Astrocyte (in vitro differentiated cells and primary cell): ENCODE results near the gene MN1. TPM values are rescaled to one million over a fixed set of nuclear protein-coding genes. Genes with fewer than 3 reads are reported as not detected.

Experiments used
- DNase-seq: peaks from one replicate; pipeline ENCODE4 v3.0.0-alpha.2; 2010; ENCODE audit warnings: low read depth
- FAIRE-seq: peaks from 2 replicates; lab custom pipeline; 2011; peaks lifted over from hg19 to GRCh38; lab: Jason Lieb, UNC
- H2AFZ ChIP-seq: 2 replicates; pipeline ENCODE4 v1.6.0; 2012; ENCODE audit warnings: low read depth, low read length, inconsistent platforms
- H3K27ac ChIP-seq: 2 replicates; pipeline ENCODE4 v1.5.1; 2011; ENCODE audit warnings: low read depth, low read length, inconsistent platforms
- H3K27me3 ChIP-seq: 2 replicates; pipeline ENCODE4 v1.6.0; 2011; ENCODE audit warnings: low read length, inconsistent platforms; ENCODE audit not compliant: insufficient read depth
- H3K36me3 ChIP-seq: 2 replicates; pipeline ENCODE4 v1.5.1; 2011; ENCODE audit warnings: low read length, inconsistent platforms; ENCODE audit not compliant: insufficient read depth
- H3K4me1 ChIP-seq: 2 replicates; pipeline ENCODE4 v1.5.1; 2011; ENCODE audit warnings: low read length, inconsistent platforms; ENCODE audit not compliant: insufficient read depth
- H3K4me2 ChIP-seq: 2 replicates; pipeline ENCODE4 v1.6.0; 2012; ENCODE audit warnings: low read length, inconsistent platforms
- H3K4me3 ChIP-seq: 2 replicates; pipeline ENCODE4 v1.5.1; 2011; ENCODE audit warnings: low read depth, mild to moderate bottlenecking, low read length, inconsistent platforms; ENCODE audit not compliant: insufficient read depth
- H3K79me2 ChIP-seq: 2 replicates; pipeline ENCODE4 v1.6.0; 2012; ENCODE audit warnings: mild to moderate bottlenecking, low read length, inconsistent platforms; ENCODE audit not compliant: insufficient read depth
- H3K9ac ChIP-seq: 2 replicates; pipeline ENCODE4 v1.6.0; 2012; ENCODE audit warnings: mild to moderate bottlenecking, low read length, inconsistent platforms
- H3K9me3 ChIP-seq: 2 replicates; pipeline ENCODE4 v1.5.1; 2012; ENCODE audit warnings: low read depth, mild to moderate bottlenecking, low read length, inconsistent platforms; ENCODE audit not compliant: insufficient read depth
- H4K20me1 ChIP-seq: 2 replicates; pipeline ENCODE4 v1.6.0; 2012; ENCODE audit warnings: low read length, inconsistent platforms; ENCODE audit not compliant: insufficient read depth
- H3K27ac Mint-ChIP-seq: one replicate; pipeline ENCODE4 v1.8.0; 2021; ENCODE audit warnings: mild to moderate bottlenecking, mixed read lengths; ENCODE audit not compliant: unreplicated experiment
- H3K27me3 Mint-ChIP-seq: one replicate; pipeline ENCODE4 v1.8.0; 2021; ENCODE audit warnings: low read depth, mixed read lengths; ENCODE audit not compliant: unreplicated experiment
- H3K36me3 Mint-ChIP-seq: one replicate; pipeline ENCODE4 v1.8.0; 2021; ENCODE audit warnings: low read depth, mixed read lengths; ENCODE audit not compliant: unreplicated experiment
- H3K4me1 Mint-ChIP-seq: one replicate; pipeline ENCODE4 v1.8.0; 2021; ENCODE audit warnings: low read depth, mixed read lengths; ENCODE audit not compliant: unreplicated experiment
- H3K4me3 Mint-ChIP-seq: one replicate; pipeline ENCODE4 v1.8.0; 2021; ENCODE audit warnings: mild to moderate bottlenecking, moderate library complexity, mixed read lengths; ENCODE audit not compliant: unreplicated experiment
- H3K9me3 Mint-ChIP-seq: one replicate; pipeline ENCODE4 v1.8.0; 2021; ENCODE audit warnings: mild to moderate bottlenecking, mixed read lengths; ENCODE audit not compliant: unreplicated experiment
- CTCF ChIP-seq: IDR thresholded peaks from 2 replicates; pipeline ENCODE4 v1.5.1; 2011; ENCODE audit warnings: low read depth, mild to moderate bottlenecking, inconsistent platforms, low read length, moderate library complexity; ENCODE audit not compliant: insufficient read depth
- EZH2 ChIP-seq: IDR thresholded peaks from 2 replicates; pipeline ENCODE4 v1.6.1; 2012; ENCODE audit warnings: mild to moderate bottlenecking, low read length, inconsistent platforms; ENCODE audit not compliant: insufficient read depth
- total RNA-seq: library from RNA; stranded (reverse); gene quantifications from 2 replicates; pipeline ENCODE4 v1.2.1, GENCODE V29; 2021

The MN1 gene
- total RNA-seq, 1 donor from 2014 or later: 98.6 TPM

GRCh38 chr22:27844656-27845591 lies 43.4 kb upstream of the MN1 start:
- H3K4me2 ChIP-seq: no peak overlapping the region
- H3K9me3 ChIP-seq: no peaks in the 10 kb centered on the region
- Mint-ChIP-seq H3K4me3 (no peak overlapping the region), H3K4me1 (peaks cover 14% of the 10 kb centered on the region), H3K27me3 (no peaks in the 10 kb centered on the region), H3K27ac (no peak overlapping the region), H3K36me3 (peaks cover 36% of the 10 kb centered on the region), H3K9me3 (no peaks in the 10 kb centered on the region)
- peak; percentile 48 for DNase-seq
- TF ChIP-seq CTCF (no peak), EZH2 (no peak)
- peaks cover 12% of the 10 kb centered on the region for H4K20me1 ChIP-seq
- H3K4me3 ChIP-seq: no peak overlapping the region
- H3K4me1 ChIP-seq: peaks cover 4% of the 10 kb centered on the region
- H3K79me2 ChIP-seq: no peaks in the 10 kb centered on the region
- H3K27ac ChIP-seq: no peak overlapping the region
- FAIRE-seq: no peak
- H2AFZ ChIP-seq: no peak overlapping the region
- no peaks in the 10 kb centered on the region for H3K27me3 ChIP-seq
- peaks cover 13% of the 10 kb centered on the region for H3K36me3 ChIP-seq
- no peak overlapping the region for H3K9ac ChIP-seq

GRCh38 chr22:27844256-27844655 lies 42.7 kb upstream of the MN1 start:
- no peaks in the 10 kb centered on the region for H3K9me3 ChIP-seq
- H3K9ac ChIP-seq: no peak overlapping the region
- no peak overlapping the region for H2AFZ ChIP-seq
- Mint-ChIP-seq H3K9me3 (no peaks in the 10 kb centered on the region), H3K27me3 (no peaks in the 10 kb centered on the region), H3K36me3 (peaks cover 38% of the 10 kb centered on the region), H3K4me3 (no peak overlapping the region), H3K27ac (no peak overlapping the region), H3K4me1 (peaks cover 9% of the 10 kb centered on the region)
- FAIRE-seq (no peak), DNase-seq (no peak)
- no peak overlapping the region for H3K4me2 ChIP-seq
- H3K36me3 ChIP-seq: peaks cover 13% of the 10 kb centered on the region
- no peak for TF ChIP-seq EZH2
- no peak for TF ChIP-seq CTCF
- no peak overlapping the region for H3K27ac ChIP-seq
- no peaks in the 10 kb centered on the region for H3K27me3 ChIP-seq
- H3K4me3 ChIP-seq: no peak overlapping the region
- no peaks in the 10 kb centered on the region for H3K79me2 ChIP-seq
- no peaks in the 10 kb centered on the region for H3K4me1 ChIP-seq
- peaks cover 12% of the 10 kb centered on the region for H4K20me1 ChIP-seq

DNA sequence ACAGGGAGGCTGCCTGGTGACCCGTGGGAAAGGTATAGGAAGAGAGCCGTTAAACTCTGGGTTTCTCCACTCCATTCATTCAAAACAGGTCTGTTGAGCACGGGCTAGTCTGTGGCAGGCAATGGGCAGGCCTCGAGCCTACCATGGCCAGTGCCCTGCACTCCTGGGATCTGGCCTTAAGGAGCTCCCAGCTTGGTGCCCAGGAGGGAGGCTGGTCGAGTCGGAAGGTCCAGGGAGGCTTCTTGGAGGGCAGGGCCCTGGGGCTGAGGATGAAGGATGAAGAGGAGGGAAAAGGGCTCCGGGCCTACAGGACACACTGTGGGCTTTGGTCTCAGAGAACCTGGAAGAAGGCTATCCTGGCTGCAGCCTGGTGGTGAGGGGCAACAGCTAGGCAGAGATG lies 41.9 kb upstream of the MN1 start:
- H3K9ac ChIP-seq: no peak overlapping the region
- DNase-seq (no peak), FAIRE-seq (no peak)

More for the DNA sequence above, 41.9 kb upstream of the MN1 start:
- Mint-ChIP-seq H3K27me3 (no peaks in the 10 kb centered on the region), H3K9me3 (peaks cover 4% of the 10 kb centered on the region), H3K4me3 (no peak overlapping the region), H3K36me3 (peaks cover 36% of the 10 kb centered on the region), H3K4me1 (peaks cover 5% of the 10 kb centered on the region), H3K27ac (no peak overlapping the region)
- no peaks in the 10 kb centered on the region for H3K9me3 ChIP-seq
- H4K20me1 ChIP-seq: peaks cover 6% of the 10 kb centered on the region
- no peaks in the 10 kb centered on the region for H3K4me1 ChIP-seq
- peaks cover 13% of the 10 kb centered on the region for H3K36me3 ChIP-seq
- H3K27ac ChIP-seq: no peak overlapping the region
- no peak overlapping the region for H3K4me2 ChIP-seq
- H2AFZ ChIP-seq: no peak overlapping the region
- H3K27me3 ChIP-seq: no peaks in the 10 kb centered on the region
- H3K4me3 ChIP-seq: no peak overlapping the region
- TF ChIP-seq CTCF (no peak), EZH2 (no peak)
- no peaks in the 10 kb centered on the region for H3K79me2 ChIP-seq
